HG03442 (cell line): ENCODE results near the gene FBXO31.
"Not testable (repeated sequence)": the region's sequence is repeated elsewhere in the genome, so short reads cannot be mapped to it uniquely, and the experiment has no call there.

Experiments used
- ATAC-seq: cut with Tn5 transposase; IDR thresholded peaks from one replicate; pipeline ENCODE4 v1.9.1; 2021; ENCODE audit warnings: mild to moderate bottlenecking, moderate library complexity; ENCODE audit not compliant: unreplicated experiment

The FBXO31 gene

GRCh38 chr16:87411375-87412271 lies 28.0 kb upstream of the FBXO31 start:
- ATAC-seq, result no peak

- ATAC-seq, result no peak
Measured at GRCh38 chr16:87410968-87411367, 27.4 kb upstream of the FBXO31 start.

DNA sequence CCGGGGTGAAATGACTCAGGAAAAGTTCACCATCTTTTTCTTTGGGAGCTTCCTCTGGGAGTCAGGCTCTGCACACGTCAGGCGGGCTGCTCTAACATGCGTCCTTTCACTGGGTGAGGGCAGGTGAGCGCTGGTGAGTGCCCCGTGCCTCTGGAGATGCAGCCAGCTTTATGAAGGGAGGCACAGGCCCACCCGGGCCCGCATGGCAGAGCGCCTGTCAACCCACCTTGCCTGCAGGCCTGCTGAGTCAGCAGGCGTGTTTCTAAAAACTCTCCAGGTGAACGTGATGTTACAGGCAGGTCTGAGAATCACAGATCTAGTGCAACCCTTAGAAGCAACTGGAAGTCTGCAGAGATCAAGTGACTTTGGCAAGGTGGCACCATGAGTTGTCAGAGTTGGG lies 27.0 kb upstream of the FBXO31 start:
- ATAC-seq, result no peak

GRCh38 chr16:87409781-87410180 lies 26.2 kb upstream of the FBXO31 start:
- no peak for ATAC-seq

GRCh38 chr16:87409153-87409552 lies 25.6 kb upstream of the FBXO31 start:
- ATAC-seq, result no peak

DNA sequence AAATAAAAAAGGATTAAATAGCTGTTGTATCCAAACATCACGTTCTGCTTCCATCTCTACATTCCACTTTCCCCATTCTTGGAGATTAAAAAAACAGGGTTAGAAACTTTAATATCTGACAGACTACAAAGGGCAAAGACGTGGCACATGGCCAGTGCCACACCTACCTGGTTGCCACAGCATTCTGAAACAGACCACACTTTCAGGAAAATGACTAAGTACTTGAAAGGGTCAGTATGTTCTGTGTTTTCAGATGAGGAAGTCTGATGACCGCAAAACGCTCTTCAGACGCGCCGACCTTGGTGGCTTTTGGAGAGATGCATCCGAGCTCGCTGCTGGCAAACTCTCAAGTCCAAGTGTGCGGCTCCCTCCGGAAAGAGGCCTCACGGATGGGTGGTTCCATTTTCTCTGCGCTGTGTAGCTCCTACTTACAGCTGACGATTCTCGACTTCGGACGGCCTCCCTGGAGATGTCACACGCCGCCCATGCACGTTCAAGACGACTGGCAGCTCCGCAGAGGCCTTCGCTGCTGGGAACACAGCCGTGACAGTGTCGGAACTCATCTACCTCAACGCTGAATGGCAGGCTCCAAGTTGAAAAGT lies 24.0 kb upstream of the FBXO31 start:
- no peak for ATAC-seq

GRCh38 chr16:87406495-87407088 lies 23.0 kb upstream of the FBXO31 start:
- ATAC-seq, result no peak

DNA sequence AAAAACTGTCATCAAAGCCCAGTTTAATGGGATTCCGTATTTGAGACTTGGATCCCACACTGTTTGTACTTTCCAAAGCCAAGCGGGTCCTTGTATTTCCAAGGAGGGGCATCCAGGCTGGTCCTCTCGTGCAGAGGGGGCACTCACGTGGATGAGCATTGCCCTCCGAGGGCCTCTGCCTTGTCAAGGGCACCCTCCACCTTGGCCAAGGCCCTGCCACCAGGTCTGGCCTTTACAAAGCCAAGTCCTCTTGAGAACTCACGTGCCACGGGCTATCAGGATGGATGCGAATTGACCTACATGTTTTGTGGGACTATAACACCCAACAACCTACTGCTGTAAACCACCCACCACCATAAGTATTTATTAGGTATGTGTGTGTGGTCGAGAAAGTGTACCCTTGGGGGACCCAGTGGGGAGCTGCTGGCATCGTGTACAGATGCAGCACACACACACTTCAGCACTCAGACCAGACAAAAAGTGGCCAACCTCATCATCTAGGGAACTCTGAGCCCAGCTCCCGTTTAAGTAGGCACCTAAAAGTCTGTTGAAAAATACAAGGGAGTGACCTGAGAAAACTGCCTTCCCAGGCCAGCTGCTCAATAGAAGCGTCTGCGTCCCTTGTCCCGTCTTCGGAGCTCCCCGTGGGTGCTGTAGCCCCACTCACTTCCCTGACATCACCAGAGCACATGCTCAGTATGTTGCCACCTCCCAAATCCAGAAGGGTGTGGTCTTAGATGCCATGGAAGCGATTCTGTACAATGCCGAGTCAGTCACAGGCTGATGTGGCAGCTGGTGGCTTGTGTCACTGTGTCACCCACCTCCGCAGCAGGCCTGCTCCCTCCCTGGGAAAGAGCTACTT lies 21.4 kb upstream of the FBXO31 start:
- no peak for ATAC-seq

DNA sequence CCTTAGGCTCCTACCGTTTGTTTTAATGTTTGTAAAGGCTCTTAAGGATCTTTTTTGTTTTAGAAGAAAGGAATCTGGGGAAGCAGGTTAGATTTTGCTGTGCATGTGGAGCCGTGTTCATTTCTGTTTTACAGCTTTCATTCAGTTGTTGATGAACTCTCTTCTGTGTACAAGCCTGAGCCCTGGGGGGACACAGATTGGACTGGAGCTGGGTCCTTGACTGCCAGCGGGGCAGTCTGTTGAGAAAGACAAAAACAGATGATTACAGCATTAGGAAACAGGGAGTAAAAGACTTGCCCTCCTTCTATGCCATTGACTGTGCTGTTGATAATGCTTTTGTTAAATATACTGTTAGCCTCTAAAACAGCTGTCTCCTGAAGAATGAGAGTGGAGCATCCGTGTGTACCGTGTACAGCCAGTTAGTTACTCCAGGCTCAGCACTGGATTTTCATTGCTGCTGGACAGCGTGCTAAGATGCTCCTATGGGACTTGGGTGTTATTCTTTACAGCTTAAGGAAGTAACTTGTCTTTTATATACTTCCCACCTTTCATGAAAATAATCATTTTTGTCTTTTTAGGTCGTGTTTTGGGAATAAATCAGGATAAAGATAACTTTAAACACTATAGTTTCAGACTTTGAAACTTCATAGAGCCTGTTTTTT lies 11.7 kb upstream of the FBXO31 start:
- no peak for ATAC-seq

GRCh38 chr16:87393680-87394055 lies 10.1 kb upstream of the FBXO31 start:
- no peak for ATAC-seq

DNA sequence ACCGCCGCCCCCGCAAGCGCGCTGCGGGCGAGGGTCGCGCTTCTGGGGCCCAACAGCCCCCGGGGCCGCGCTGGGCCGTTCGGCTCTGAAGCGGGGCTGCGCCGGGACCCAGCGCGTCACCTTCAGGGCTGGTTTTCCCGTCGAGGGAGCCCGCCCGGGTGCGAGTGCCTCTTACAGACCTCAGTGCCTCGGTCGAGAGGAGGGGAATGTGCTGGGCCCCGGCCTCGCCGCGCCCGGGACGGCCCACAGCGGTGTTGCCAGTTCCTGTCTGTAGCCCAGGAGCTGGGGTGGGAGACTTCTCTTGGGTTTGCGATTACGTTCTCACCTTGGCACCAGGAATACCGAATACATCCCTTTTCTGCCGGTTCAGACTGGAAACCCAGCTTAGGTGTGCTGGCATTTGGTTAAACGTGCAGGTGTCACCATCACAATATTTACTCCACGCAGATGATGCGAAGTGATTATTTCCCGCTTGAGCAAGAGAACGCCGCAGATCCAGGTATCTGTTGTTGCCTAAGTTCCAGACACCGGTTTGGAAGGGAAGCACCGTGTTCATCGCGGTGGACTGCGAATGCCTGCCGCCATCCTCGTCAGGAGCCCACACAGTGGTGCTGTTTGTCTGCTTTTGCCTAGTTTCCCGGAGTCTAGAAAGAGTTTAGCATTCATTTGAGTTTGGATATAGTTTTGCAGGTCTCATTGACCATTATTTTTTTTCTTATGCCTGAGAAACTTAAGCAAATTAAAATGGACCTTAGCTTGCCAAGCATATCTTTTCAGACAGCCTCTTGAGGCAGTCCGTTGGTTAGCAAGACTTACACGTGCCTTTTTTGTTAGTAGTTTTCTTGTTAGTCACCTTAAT lies 9.5 kb upstream of the FBXO31 start:
- no peak for ATAC-seq

DNA sequence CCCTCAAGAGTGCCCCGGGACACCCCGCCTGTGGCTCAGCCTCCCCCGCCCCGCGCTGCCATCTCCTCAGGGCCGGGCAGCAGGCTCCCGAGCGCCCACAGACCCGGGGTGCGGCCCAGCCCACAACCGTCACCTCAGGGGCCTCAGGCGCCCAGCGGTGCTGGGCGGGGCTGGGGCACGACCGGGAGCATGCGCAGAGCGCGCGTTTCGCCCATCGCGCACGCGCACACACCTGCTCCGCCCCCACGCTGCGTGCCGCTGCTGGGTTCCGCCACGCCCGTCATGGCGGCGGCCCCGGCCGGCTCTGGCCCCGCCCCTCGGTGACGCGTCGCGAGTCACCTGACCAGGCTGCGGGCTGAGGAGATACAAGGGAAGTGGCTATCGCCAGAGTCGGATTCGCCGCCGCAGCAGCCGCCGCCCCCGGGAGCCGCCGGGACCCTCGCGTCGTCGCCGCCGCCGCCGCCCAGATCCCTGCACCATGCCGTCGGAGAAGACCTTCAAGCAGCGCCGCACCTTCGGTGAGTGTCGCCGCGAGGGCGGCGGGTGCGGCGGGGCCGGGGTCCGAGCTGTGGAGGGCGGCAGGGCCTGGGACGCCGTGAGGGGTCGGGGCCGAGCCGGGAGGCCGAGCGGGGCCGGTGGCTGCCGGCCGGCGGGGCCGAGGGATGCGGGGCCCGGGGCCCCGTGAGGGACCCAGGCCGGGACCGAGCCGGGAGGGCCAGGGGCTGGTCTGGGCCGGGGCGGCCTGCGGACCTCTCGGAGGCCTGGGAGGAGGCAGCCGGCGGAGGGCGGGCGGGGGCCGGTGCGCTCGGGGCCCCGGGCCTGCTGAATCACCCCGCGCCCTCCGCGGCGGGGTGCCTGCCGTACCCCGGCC lies 8.6 kb upstream of the FBXO31 start, which contains the start of gene MAP1LC3B:
Gene MAP1LC3B (plus strand): TSS at position 387 of the 871 bp plus-strand sequence. CDS start 92 bp downstream, at position 479.
- ATAC-seq, result peak; percentile 64

DNA sequence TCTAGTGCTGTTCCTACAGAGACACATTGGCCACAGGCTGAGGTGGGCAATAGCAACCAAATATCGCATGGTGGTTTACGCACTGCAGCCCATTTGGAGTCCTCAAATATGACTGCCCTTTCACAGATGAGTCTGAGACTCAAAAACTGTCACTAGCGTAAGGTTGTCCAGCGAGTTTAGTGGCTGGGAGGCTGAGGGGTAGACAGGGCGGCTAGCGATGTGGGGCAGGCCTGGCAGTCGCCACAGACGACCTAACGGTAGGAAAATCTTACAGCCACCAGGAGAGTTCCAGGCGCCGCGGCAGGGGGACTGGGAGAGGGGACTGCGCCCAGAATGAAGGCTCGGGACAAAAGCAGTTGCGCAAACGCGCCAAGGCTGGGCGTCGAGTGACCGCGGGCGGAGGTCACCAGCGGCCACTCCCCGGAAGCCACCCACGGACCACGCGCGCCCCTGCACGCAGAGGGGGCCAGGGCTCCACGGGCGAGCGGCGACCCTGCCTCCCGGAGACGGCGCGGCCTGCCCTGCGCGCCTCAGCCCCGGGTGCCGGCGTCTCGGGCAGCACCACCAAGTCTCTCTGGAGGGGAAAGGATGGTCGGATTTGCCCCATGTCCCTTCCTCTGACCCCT lies 7.9 kb upstream of the FBXO31 start:
- ATAC-seq, result no peak

DNA sequence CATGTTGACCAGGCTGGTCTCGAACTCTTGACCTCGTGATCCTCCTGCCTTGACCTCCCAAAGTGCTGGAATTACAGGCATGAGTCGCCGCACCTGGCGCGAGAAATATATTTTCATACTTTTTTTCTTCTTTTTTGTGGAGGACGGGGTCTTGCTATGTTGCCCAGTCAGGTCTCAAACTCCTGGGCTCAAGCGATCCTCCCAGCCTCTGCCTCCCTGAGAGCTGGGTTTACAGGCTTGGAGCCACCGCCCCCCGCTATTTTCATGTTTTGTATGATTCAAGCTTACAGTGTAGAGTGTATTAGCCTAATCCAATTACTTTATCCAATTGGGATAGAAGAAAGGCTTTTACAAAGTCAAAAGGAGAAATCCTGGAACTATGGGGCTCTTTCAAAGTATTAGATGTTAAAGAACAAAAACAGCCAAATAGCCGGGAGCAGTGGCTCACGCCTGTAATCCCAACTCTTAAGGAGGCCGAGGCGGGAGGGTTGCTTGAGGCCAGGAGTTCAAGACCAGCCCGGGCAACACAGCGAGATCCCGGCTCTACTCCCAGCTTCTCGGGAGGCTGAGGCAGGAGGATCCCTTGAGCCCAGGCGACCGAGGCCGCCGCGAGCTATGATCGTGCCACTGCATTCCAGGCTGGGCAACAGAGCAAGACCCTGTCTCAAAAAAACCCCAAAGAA lies 7.2 kb upstream of the FBXO31 start:
- ATAC-seq, result no peak

DNA sequence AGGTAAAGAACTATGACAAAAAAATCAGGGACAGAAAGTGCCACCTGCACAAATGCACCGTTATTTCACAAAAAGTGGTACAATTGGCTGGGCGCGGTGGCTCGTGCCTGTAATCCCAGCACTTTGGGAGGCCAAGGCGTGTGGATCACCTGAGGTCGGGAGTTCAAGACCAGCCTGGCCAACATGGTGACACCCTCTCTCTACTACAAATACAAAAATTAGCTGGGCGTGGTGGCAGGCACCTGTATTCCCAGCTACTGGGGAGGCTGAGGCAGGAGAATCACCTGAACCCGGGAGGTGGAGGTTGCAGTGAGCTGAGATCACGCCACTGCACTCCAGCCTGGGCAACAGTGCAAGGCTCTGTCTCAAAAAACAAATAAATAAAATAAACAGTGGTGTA lies 6.3 kb upstream of the FBXO31 start:
- not testable (repeated sequence) for ATAC-seq

DNA sequence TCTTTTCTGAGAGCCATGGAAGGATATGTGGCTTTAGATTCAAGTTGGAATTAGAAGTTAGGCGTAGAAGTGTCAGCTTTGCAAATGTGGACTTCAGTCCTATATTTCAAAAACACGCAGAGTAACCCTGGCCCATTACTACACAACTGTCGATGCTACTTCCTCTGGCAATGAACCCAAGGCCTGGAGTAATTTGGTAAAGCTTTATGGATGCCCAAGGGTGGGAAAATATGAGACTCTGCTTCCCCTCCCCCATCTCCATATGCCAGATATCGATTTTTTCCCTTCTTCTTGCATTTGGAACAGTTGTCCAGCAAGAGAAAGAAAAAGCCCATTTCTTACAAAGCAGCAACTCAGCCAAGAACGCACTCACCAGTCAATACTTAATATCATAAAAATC lies 5.7 kb upstream of the FBXO31 start:
- no peak for ATAC-seq

DNA sequence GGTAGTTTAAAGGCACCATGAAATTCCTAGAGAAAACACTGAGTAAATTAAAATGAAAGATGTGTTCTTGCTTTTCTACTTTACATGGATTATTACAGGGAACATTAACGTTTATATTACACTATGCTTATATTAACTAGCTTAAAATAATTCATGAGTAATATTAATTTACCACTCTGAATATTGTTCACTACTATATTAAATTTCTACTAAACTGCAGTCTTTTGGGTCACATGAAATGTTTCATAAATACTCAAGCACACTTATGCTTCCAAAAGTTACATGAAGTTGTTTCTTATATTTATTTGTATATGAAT lies 5.2 kb upstream of the FBXO31 start:
- no peak for ATAC-seq
